Fibroblast of pulmonary artery (primary cell): ENCODE data around the gene MCOLN2.
"Not testable (repeated sequence)": the region's sequence is repeated elsewhere in the genome, so short reads cannot be mapped to it uniquely, and the experiment has no call there.

Experiments used
- DNase-seq: peaks from one replicate; pipeline ENCODE4 v3.0.0-alpha.2; 2010; ENCODE audit warnings: low read depth
- H3K4me3 ChIP-seq: replicated peaks from 2 replicates; pipeline ENCODE4 v1.5.1; 2011; ENCODE audit warnings: low read depth, mild to moderate bottlenecking, control low read depth, low read length, moderate library complexity
- CTCF ChIP-seq: IDR thresholded peaks from 2 replicates; pipeline ENCODE4 v1.5.1; 2011; ENCODE audit warnings: mild to moderate bottlenecking, control low read depth, low read length, inconsistent platforms; ENCODE audit errors: missing control alignments

Gene MCOLN2

GRCh38 chr1:85001742-85002141 lies 4.8 kb upstream of the MCOLN2 start:
- H3K4me3 ChIP-seq = no peak overlapping the region
- no peak for DNase-seq
- no peak for TF ChIP-seq CTCF

GRCh38 chr1:84998642-84999280 lies 1.8 kb upstream of the MCOLN2 start:
- DNase-seq = peak; percentile 25
- no peak for TF ChIP-seq CTCF
- H3K4me3 ChIP-seq = no peak overlapping the region

- peak overlapping the region; percentile 50 for H3K4me3 ChIP-seq
- peak; percentile 6 for DNase-seq
- TF ChIP-seq CTCF = no peak
These were observed 1.0 kb upstream of the MCOLN2 start for GRCh38 chr1:84997667-84998600.

- H3K4me3 ChIP-seq = no peak overlapping the region
- DNase-seq = no peak
- TF ChIP-seq CTCF = no peak
These were observed 1.2 kb downstream of the MCOLN2 start for GRCh38 chr1:84995484-84996334.

GRCh38 chr1:84991097-84991920 lies 5.6 kb downstream of the MCOLN2 start:
- no peak for TF ChIP-seq CTCF
- DNase-seq = no peak
- H3K4me3 ChIP-seq = no peak overlapping the region

GRCh38 chr1:84988588-84988987 lies 8.3 kb downstream of the MCOLN2 start:
- no peak overlapping the region for H3K4me3 ChIP-seq
- no peak for DNase-seq
- TF ChIP-seq CTCF = no peak

- DNase-seq, H3K4me3 ChIP-seq: not testable (repeated sequence)
These were observed 10.4 kb downstream of the MCOLN2 start for GRCh38 chr1:84986561-84986960.
